Measurements from ENCODE around the gene AGBL1.

DNA sequence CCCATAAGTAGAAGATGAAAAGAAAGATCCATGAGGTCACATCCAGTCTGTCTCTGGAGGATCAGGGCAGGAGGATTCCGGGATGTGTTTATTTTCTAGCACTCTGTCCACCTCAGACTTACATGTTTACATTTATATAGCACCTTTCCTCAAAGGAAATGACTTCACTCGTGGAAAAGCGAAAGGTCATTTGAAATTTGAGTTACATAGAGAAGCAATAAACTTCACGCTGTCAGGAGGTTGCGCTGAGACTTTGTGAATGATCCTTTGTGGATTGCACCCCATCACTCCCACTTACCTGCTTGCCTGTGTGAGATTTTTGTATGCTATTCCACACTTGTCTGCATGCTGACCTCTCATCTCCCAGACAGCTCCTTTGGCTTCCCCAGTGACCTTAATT, 540.5 kb downstream of the AGBL1 start:
- TF ChIP-seq CTCF (IDR thresholded peaks at IDR 0.05; ENCODE audit: insufficient read depth, low read length, poor library complexity, severe bottlenecking) (no peak), EZH2phosphoT487 (conservative IDR thresholded peaks at IDR 0.05; ENCODE audit: low read length) (no peak)

Measured in SU-DHL-6 (cell line).